GM06990 (cell line): ENCODE results near the gene MGAT1.

Source experiments
- DNase-seq: peaks from one replicate; pipeline ENCODE4 v3.0.0-alpha.2; 2011; ENCODE audit not compliant: insufficient read length; ENCODE audit errors: extremely low read depth
- H3K27me3 ChIP-seq: replicated peaks from 2 replicates; pipeline ENCODE4 v1.6.0; 2011; ENCODE audit warnings: low read length; ENCODE audit not compliant: control insufficient read depth, insufficient read depth
- H3K36me3 ChIP-seq: 2 replicates; pipeline ENCODE4 v1.5.1; 2011; ENCODE audit warnings: low read length; ENCODE audit not compliant: control insufficient read depth, insufficient read depth
- H3K4me3 ChIP-seq: replicated peaks from 2 replicates; pipeline ENCODE4 v1.5.1; 2011; ENCODE audit warnings: low read depth, mild to moderate bottlenecking, control low read depth, low read length
- CTCF ChIP-seq: IDR thresholded peaks from 2 replicates; pipeline ENCODE4 v1.5.1; 2011; ENCODE audit warnings: low read length, control low read depth, mild to moderate bottlenecking, inconsistent platforms; ENCODE audit not compliant: insufficient read depth, poor library complexity, severe bottlenecking

MGAT1 gene

GRCh38 chr5:180802325-180803180 is at the start of gene MGAT1:
Gene MGAT1 (minus strand): TSS chr5:180802806. CDS start chr5:180792971, 9,835 bp downstream.
- TF ChIP-seq CTCF: no peak

GRCh38 chr5:180850434-180851078 is 48.0 kb upstream of the MGAT1 start:
- DNase-seq: no peak
- H3K36me3 ChIP-seq: peaks cover 20% of the 10 kb centered on the region
- no peak overlapping the region for H3K4me3 ChIP-seq

More at GRCh38 chr5:180802325-180803180, at the start of gene MGAT1:
- Histone ChIP-seq H3K4me3 (peak within 1 kb of the TSS; percentile 88), H3K27me3 (no peaks in the 10 kb centered on the region), H3K36me3 (peaks cover 10% of the 10 kb centered on the region)
- peak; percentile 81 for DNase-seq

GRCh38 chr5:180849827-180850226 is 47.2 kb upstream of the MGAT1 start:
- peaks cover 17% of the 10 kb centered on the region for H3K36me3 ChIP-seq
- TF ChIP-seq CTCF: no peak
- no peak for DNase-seq
- no peaks in the 10 kb centered on the region for H3K27me3 ChIP-seq
- H3K4me3 ChIP-seq: no peak overlapping the region

More at GRCh38 chr5:180850434-180851078, 48.0 kb upstream of the MGAT1 start:
- TF ChIP-seq CTCF: no peak
- H3K27me3 ChIP-seq: no peaks in the 10 kb centered on the region

- Histone ChIP-seq H3K4me3 (no peak overlapping the region), H3K36me3 (peaks cover 17% of the 10 kb centered on the region), H3K27me3 (no peaks in the 10 kb centered on the region)
- no peak for TF ChIP-seq CTCF
- no peak for DNase-seq
Measured at GRCh38 chr5:180848878-180849277, 46.3 kb upstream of the MGAT1 start.

GRCh38 chr5:180848265-180848664 is 45.7 kb upstream of the MGAT1 start:
- H3K36me3 ChIP-seq: peaks cover 17% of the 10 kb centered on the region
- H3K27me3 ChIP-seq: no peaks in the 10 kb centered on the region
- no peak for DNase-seq
- no peak for TF ChIP-seq CTCF
- H3K4me3 ChIP-seq: no peak overlapping the region
